K562 (cell line): ENCODE results near the gene WDR27.

Source experiments
- GATA2 ChIP-seq: sonication (generic); formaldehyde crosslinking; IDR thresholded peaks from 2 replicates; pipeline ENCODE4 v1.4.0; 2020; ENCODE audit warnings: mild to moderate bottlenecking, missing genetic modification reagents
- HMG20B ChIP-seq: fragments of 250-450 bp; sonication (Bioruptor Pico); IDR thresholded peaks from 2 replicates; pipeline ENCODE4 v1.5.0; 2021; ENCODE audit warnings: mild to moderate bottlenecking
- LCOR ChIP-seq: sonication (generic); formaldehyde crosslinking; IDR thresholded peaks from 2 replicates; pipeline ENCODE4 v1.8.0; 2022; ENCODE audit warnings: mild to moderate bottlenecking, missing genetic modification reagents
- PCBP1 ChIP-seq: fragments of 200-400 bp; formaldehyde crosslinking; IDR thresholded peaks from 2 replicates; pipeline ENCODE4 v1.6.1; 2018; ENCODE audit warnings: mild to moderate bottlenecking, low read depth, low read length; ENCODE audit not compliant: poor library complexity, severe bottlenecking
- PKNOX1 ChIP-seq: fragments of 450-650 bp; IDR thresholded peaks from 2 replicates; pipeline ENCODE4 v1.6.1; 2016
- RBM17 ChIP-seq: fragments of 200-400 bp; formaldehyde crosslinking; IDR thresholded peaks from 2 replicates; pipeline ENCODE4 v1.6.1; 2017; ENCODE audit warnings: low read depth, mild to moderate bottlenecking, low read length, borderline replicate concordance
- RCOR1 ChIP-seq, 2 experiments: IDR thresholded peaks; 2 replicates each; pipeline ENCODE4 v1.6.1; 2012; ENCODE audit warnings: low read depth in 2 of 2, low read length in 2 of 2, borderline replicate concordance in 1 of 2, improper control_type of control experiment in 1 of 2
- ZNF274 ChIP-seq: IDR thresholded peaks from 2 replicates; pipeline ENCODE4 v1.6.1; 2011; ENCODE audit warnings: low read depth, mild to moderate bottlenecking, low read length, moderate library complexity, borderline replicate concordance
- ZNF311 ChIP-seq: fragments of 250-450 bp; sonication (Bioruptor Pico); IDR thresholded peaks from 2 replicates; pipeline ENCODE4 v1.4.0; 2020; ENCODE audit warnings: mild to moderate bottlenecking, moderate library complexity
- TF ChIP-seq, protein P1 (sequence below), 3 experiments: IDR thresholded peaks in 2 of 3; conservative IDR thresholded peaks in 1 of 3; 2 replicates each; pipeline ENCODE4 v1.5.1; 2011 to 2012; ENCODE audit warnings: low read length in 3 of 3, mild to moderate bottlenecking in 3 of 3, control low read depth in 2 of 3, improper control_type of control experiment in 1 of 3, inconsistent platforms in 1 of 3, low read depth in 1 of 3, mixed read lengths in 1 of 3, moderate library complexity in 1 of 3; ENCODE audit not compliant: insufficient read depth in 2 of 3

DNA sequence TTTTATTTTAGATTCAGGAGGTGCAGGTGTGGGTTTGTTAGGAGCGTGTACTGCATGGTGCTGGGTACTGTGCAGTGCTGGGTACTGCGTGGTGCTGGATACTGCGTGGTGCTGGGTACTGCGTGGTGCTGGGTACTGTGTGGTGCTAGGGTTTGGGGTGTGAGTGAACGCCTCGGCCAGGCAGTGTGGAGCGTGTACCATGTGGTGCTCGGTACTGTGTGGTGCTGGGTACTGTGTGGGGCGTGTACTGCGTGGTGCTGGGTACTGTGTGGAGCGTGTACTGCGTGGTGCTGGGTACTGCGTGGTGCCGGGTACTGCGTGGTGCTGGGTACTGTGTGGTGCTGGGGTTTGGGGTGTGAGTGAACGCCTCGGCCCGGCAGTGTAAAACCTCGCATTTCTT is 62.9 kb downstream of the WDR27 start:
- TF ChIP-seq PKNOX1, result no peak
- no peak for TF ChIP-seq GATA2 (CRISPR knock-in tag)
- no peak for TF ChIP-seq LCOR (CRISPR knock-in tag)
- TF ChIP-seq, protein P1, sequence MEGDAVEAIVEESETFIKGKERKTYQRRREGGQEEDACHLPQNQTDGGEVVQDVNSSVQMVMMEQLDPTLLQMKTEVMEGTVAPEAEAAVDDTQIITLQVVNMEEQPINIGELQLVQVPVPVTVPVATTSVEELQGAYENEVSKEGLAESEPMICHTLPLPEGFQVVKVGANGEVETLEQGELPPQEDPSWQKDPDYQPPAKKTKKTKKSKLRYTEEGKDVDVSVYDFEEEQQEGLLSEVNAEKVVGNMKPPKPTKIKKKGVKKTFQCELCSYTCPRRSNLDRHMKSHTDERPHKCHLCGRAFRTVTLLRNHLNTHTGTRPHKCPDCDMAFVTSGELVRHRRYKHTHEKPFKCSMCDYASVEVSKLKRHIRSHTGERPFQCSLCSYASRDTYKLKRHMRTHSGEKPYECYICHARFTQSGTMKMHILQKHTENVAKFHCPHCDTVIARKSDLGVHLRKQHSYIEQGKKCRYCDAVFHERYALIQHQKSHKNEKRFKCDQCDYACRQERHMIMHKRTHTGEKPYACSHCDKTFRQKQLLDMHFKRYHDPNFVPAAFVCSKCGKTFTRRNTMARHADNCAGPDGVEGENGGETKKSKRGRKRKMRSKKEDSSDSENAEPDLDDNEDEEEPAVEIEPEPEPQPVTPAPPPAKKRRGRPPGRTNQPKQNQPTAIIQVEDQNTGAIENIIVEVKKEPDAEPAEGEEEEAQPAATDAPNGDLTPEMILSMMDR (IDR thresholded peaks at IDR 0.05 in 2 of 3, conservative IDR thresholded peaks at IDR 0.05 in 1 of 3; ENCODE audit: insufficient read depth in 2 of 3, low read depth in 1 of 3, low read length in 3 of 3), result no peak
- TF ChIP-seq ZNF311 (CRISPR knock-in tag), result no peak
- no peak for TF ChIP-seq RCOR1 (IDR thresholded peaks at IDR 0.05; ENCODE audit: borderline replicate concordance in 1 of 2, low read depth in 2 of 2, low read length in 2 of 2)
- TF ChIP-seq ZNF274, result no peak
- TF ChIP-seq RBM17, result no peak
- no peak for TF ChIP-seq PCBP1
- TF ChIP-seq HMG20B (CRISPR knock-in tag), result no peak
